SK-N-SH (cell line): ENCODE results near the gene VPS13C. TPM values are rescaled to one million over a fixed set of nuclear protein-coding genes. Genes with fewer than 3 reads are reported as not detected.

Source experiments
- CTCF ChIA-PET: fragments of 300-600, 350-600 bp; formaldehyde crosslinking; extraction: SDS; loops from one replicate; lab custom pipeline; 2021; lab: Yijun Ruan, JAX
- POLR2A ChIA-PET: fragments of 350-600 bp; sonication (Branson Sonifier 250); formaldehyde crosslinking; extraction: SDS; loops from one replicate; lab custom pipeline; 2020; ENCODE audit warnings: antibody characterized with exemption, inconsistent platforms; lab: Yijun Ruan, JAX
- DNase-seq: peaks from one replicate; pipeline ENCODE4 v3.0.0; 2012
- H2AFZ ChIP-seq: fragments of 200-600 bp; sonication (generic); 2 replicates; pipeline ENCODE4 v1.8.1; 2016; ENCODE audit warnings: antibody characterized with exemption, mild to moderate bottlenecking, low read depth
- H3F3A ChIP-seq: fragments of 200-600 bp; sonication (generic); replicated peaks from 2 replicates; pipeline ENCODE3; 2016; ENCODE audit warnings: antibody characterized with exemption, mild to moderate bottlenecking; ENCODE audit not compliant: insufficient read depth
- H3K27ac ChIP-seq, 2 experiments: fragments of 200-500 bp in 1 of 2; fragments of 200-600 bp in 1 of 2; sonication (Bioruptor generic) in 1 of 2; sonication (generic), shearing (Covaris generic) in 1 of 2; 2 replicates each; pipeline versions ENCODE4 v1.5.1 to v1.6.1; 2014 to 2016; ENCODE audit warnings: low read depth in 2 of 2, inconsistent platforms in 1 of 2, low read length in 1 of 2, mild to moderate bottlenecking in 1 of 2, mixed read lengths in 1 of 2
- H3K27me3 ChIP-seq: fragments of 200-600 bp; sonication (generic), shearing (Covaris generic); 2 replicates; pipeline ENCODE4 v1.6.1; 2016; ENCODE audit warnings: mixed run types; ENCODE audit not compliant: insufficient read depth
- H3K36me3 ChIP-seq, 2 experiments: fragments of 200-500 bp in 1 of 2; fragments of 200-600 bp in 1 of 2; sonication (Bioruptor generic) in 1 of 2; sonication (generic) in 1 of 2; replicated peaks in 1 of 2; 2 replicates each; pipeline versions ENCODE3 to v1.5.1; 2014 to 2016; ENCODE audit warnings: low read length in 1 of 2, mild to moderate bottlenecking in 1 of 2; ENCODE audit not compliant: insufficient read depth in 2 of 2, control insufficient read depth in 1 of 2
- H3K4me1 ChIP-seq, 2 experiments: fragments of 200-500 bp in 1 of 2; fragments of 200-600 bp in 1 of 2; sonication (Bioruptor generic) in 1 of 2; sonication (generic), shearing (Covaris generic) in 1 of 2; 2 replicates each; pipeline versions ENCODE4 v1.5.1 to v1.6.1; 2014 to 2016; ENCODE audit warnings: low read depth in 1 of 2, low read length in 1 of 2, mixed run types in 1 of 2; ENCODE audit not compliant: insufficient read depth in 2 of 2, control insufficient read depth in 1 of 2
- H3K4me2 ChIP-seq: fragments of 200-600 bp; sonication (generic), shearing (Covaris generic); 2 replicates; pipeline ENCODE4 v1.6.1; 2017; ENCODE audit warnings: mixed run types
- H3K4me3 ChIP-seq, 2 experiments: fragments of 200-500 bp in 1 of 2; fragments of 200-600 bp in 1 of 2; sonication (Bioruptor generic) in 1 of 2; sonication (generic), shearing (Covaris generic) in 1 of 2; 2 replicates each; pipeline versions ENCODE4 v1.5.1 to v1.8.1; 2014 to 2016; ENCODE audit warnings: low read depth in 2 of 2, inconsistent platforms in 1 of 2, low read length in 1 of 2, mild to moderate bottlenecking in 1 of 2, mixed read lengths in 1 of 2, moderate library complexity in 1 of 2
- H3K79me2 ChIP-seq: fragments of 200-600 bp; sonication (generic); 2 replicates; pipeline ENCODE4 v1.8.1; 2017; ENCODE audit warnings: mild to moderate bottlenecking; ENCODE audit not compliant: insufficient read depth
- H3K9ac ChIP-seq: fragments of 200-600 bp; sonication (generic); 2 replicates; pipeline ENCODE4 v1.6.1; 2017; ENCODE audit warnings: mixed run types
- H3K9me2 ChIP-seq: fragments of 200-600 bp; sonication (generic); 2 replicates; pipeline ENCODE4 v1.6.1; 2017; ENCODE audit warnings: mixed run types
- H3K9me3 ChIP-seq: fragments of 200-600 bp; sonication (generic); 2 replicates; pipeline ENCODE4 v1.6.1; 2017; ENCODE audit warnings: mixed run types, mild to moderate bottlenecking, moderate library complexity
- H4K20me1 ChIP-seq: fragments of 200-600 bp; sonication (generic); 2 replicates; pipeline ENCODE4 v1.6.1; 2017; ENCODE audit warnings: mild to moderate bottlenecking, mixed run types; ENCODE audit not compliant: insufficient read depth
- ELF1 ChIP-seq: IDR thresholded peaks from 2 replicates; pipeline ENCODE4 v1.4.0; 2012
- EZH2phosphoT487 ChIP-seq: fragments of 200-600 bp; sonication (generic); IDR thresholded peaks from 2 replicates; pipeline ENCODE4 v1.6.1; 2017; ENCODE audit warnings: low read depth, mixed run types, mild to moderate bottlenecking, antibody characterized with exemption, moderate library complexity, borderline replicate concordance
- FOXJ3 ChIP-seq: sonication (generic); formaldehyde crosslinking; IDR thresholded peaks from 2 replicates; pipeline ENCODE4 v1.5.1; 2020; ENCODE audit warnings: mild to moderate bottlenecking, missing genetic modification reagents
- NFIC ChIP-seq: IDR thresholded peaks from 2 replicates; pipeline ENCODE4 v1.4.0; 2012; ENCODE audit warnings: borderline replicate concordance
- NRF1 ChIP-seq: IDR thresholded peaks from 2 replicates; pipeline ENCODE4 v1.6.1; 2012; ENCODE audit warnings: low read depth, mild to moderate bottlenecking, low read length
- RCOR1 ChIP-seq: fragments of 150-350 bp; IDR thresholded peaks from 2 replicates; pipeline ENCODE4 v1.6.1; 2017; ENCODE audit warnings: antibody characterized with exemption, low read length
- RXRA ChIP-seq: IDR thresholded peaks from 2 replicates; pipeline ENCODE4 v1.4.0; 2012; ENCODE audit warnings: low read depth, mild to moderate bottlenecking, borderline replicate concordance
- TAF1 ChIP-seq: IDR thresholded peaks from 2 replicates; pipeline ENCODE4 v1.6.1; 2012; ENCODE audit warnings: low read depth, mild to moderate bottlenecking, low read length, moderate library complexity, borderline replicate concordance
- TEAD4 ChIP-seq: IDR thresholded peaks from 2 replicates; pipeline ENCODE4 v1.4.0; 2012; ENCODE audit warnings: mild to moderate bottlenecking, borderline replicate concordance; ENCODE audit not compliant: insufficient read depth
- WGBS: methylation state at CpG from one replicate; pipeline ENCODE4 v1.1.6; 2017; ENCODE audit warnings: low lambda C conversion rate; 5-methylcytosine and 5-hydroxymethylcytosine counted together
- polyA plus RNA-seq, 3 experiments: library from polyadenylated mRNA; depleted of rRNA; stranded (reverse); fragments of >200 nt; gene quantifications; 2 replicates each; pipeline ENCODE4 v1.2.3, GENCODE V29; 2012
- TF ChIP-seq, protein P1 (sequence below): fragments of 200-600 bp; sonication (generic); IDR thresholded peaks from 2 replicates; pipeline ENCODE4 v1.6.1; 2017; ENCODE audit warnings: antibody characterized with exemption, mild to moderate bottlenecking, moderate library complexity
- TF ChIP-seq, protein P2 (sequence below): IDR thresholded peaks from 2 replicates; pipeline ENCODE4; 2012

The VPS13C gene
- polyA plus RNA-seq, 1 of the 3 experiments (the other 2 are of a cell fraction) = 5.7 TPM

DNA sequence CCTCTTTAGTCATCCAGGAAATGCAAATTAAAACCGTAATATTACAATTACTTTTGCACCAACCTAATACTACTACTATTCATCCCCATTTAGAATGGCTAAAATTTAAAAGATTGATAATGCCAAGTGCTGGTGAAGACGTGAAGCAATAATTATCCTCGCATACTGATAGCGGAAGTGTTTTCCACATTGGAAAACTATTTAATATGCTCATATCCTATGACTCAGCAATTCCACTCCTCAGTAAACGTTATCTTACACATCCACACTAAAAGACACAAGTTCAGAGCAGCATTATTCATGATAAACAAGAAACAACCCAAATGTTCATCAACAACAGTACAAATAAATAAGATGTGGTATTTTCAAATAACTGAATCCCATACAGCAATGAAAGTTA, 70.6 kb downstream of the VPS13C start:
- Histone ChIP-seq H3F3A (peaks cover 18% of the 10 kb centered on the region), H3K27me3 (no peaks in the 10 kb centered on the region), H3K4me3 (no peak overlapping the region), H3K9me3 (0 out of 2 replicates have a peak, but pooled peaks cover 6% of the 10 kb centered on the region), H3K9me2 (no peaks in the 10 kb centered on the region), H2AFZ (no peak overlapping the region), H3K9ac (no peak overlapping the region), H3K36me3 (peaks cover 30 to 61% of the 10 kb centered on the region in 2 experiments), H4K20me1 (no peaks in the 10 kb centered on the region), H3K4me1 (no peaks in the 10 kb centered on the region), H3K4me2 (no peak overlapping the region), H3K27ac (no peak overlapping the region), H3K79me2 (peaks cover 5% of the 10 kb centered on the region; the same call in 1 of the 2 replicates)
- TF ChIP-seq RXRA (no peak), RCOR1 (no peak), FOXJ3 (CRISPR knock-in tag) (no peak), TAF1 (no peak), ELF1 (no peak)
- DNase-seq = no peak
- ChIA-PET CTCF (no interaction called here), POLR2A (no interaction called here)
- 83% methylated on average over 5 of the region's 5 CpGs for WGBS

DNA sequence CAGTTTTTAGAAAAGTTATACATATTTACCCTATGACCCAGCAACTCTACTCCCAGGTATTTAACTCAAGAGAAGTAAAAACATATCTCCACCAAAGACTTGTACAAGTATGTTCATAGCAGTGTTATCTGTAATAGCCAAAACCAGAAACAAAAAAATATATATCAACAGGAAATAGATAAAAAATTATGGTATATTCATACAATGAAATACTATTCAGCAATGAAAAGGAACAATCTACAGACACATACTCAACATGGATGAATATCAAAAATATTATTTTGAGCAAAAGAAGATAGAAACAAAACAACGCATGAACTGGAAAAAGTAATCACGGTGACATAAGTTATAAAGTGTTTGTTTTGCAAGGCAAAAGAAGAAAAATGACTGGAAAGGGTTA, 72.4 kb downstream of the VPS13C start:
- no peak overlapping the region for H3K27ac ChIP-seq
- 0 out of 2 replicates have a peak, but pooled peaks cover 6% of the 10 kb centered on the region for H3K9me3 ChIP-seq
- peaks cover 5% of the 10 kb centered on the region; the same call in 1 of the 2 replicates for H3K79me2 ChIP-seq
- H4K20me1 ChIP-seq = no peaks in the 10 kb centered on the region
- POLR2A ChIA-PET = no interaction called here
- H3K4me3 ChIP-seq = no peak overlapping the region
- no peak overlapping the region for H3K9ac ChIP-seq
- TF ChIP-seq, protein P1, sequence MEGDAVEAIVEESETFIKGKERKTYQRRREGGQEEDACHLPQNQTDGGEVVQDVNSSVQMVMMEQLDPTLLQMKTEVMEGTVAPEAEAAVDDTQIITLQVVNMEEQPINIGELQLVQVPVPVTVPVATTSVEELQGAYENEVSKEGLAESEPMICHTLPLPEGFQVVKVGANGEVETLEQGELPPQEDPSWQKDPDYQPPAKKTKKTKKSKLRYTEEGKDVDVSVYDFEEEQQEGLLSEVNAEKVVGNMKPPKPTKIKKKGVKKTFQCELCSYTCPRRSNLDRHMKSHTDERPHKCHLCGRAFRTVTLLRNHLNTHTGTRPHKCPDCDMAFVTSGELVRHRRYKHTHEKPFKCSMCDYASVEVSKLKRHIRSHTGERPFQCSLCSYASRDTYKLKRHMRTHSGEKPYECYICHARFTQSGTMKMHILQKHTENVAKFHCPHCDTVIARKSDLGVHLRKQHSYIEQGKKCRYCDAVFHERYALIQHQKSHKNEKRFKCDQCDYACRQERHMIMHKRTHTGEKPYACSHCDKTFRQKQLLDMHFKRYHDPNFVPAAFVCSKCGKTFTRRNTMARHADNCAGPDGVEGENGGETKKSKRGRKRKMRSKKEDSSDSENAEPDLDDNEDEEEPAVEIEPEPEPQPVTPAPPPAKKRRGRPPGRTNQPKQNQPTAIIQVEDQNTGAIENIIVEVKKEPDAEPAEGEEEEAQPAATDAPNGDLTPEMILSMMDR = no peak
- TF ChIP-seq, protein P2, sequence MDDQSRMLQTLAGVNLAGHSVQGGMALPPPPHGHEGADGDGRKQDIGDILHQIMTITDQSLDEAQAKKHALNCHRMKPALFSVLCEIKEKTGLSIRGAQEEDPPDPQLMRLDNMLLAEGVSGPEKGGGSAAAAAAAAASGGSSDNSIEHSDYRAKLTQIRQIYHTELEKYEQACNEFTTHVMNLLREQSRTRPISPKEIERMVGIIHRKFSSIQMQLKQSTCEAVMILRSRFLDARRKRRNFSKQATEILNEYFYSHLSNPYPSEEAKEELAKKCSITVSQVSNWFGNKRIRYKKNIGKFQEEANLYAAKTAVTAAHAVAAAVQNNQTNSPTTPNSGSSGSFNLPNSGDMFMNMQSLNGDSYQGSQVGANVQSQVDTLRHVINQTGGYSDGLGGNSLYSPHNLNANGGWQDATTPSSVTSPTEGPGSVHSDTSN = no peak
- TF ChIP-seq NRF1 = no peak
- TF ChIP-seq NFIC = no peak
- TF ChIP-seq TAF1 = no peak
- no peak for TF ChIP-seq TEAD4
- TF ChIP-seq RCOR1 = no peak
- no peak for TF ChIP-seq EZH2phosphoT487
- peaks cover 47 to 77% of the 10 kb centered on the region in 2 experiments for H3K36me3 ChIP-seq
- H3K4me1 ChIP-seq = no peaks in the 10 kb centered on the region
- H2AFZ ChIP-seq = no peak overlapping the region
- H3K4me2 ChIP-seq = no peak overlapping the region
- DNase-seq = no peak
- H3F3A ChIP-seq = peaks cover 14% of the 10 kb centered on the region
- H3K27me3 ChIP-seq = no peaks in the 10 kb centered on the region
- 94% methylated on average over 2 of the region's 2 CpGs for WGBS
- no peaks in the 10 kb centered on the region for H3K9me2 ChIP-seq
- CTCF ChIA-PET = interaction anchor here (1.3 to 1.8 kb wide), 2 partner anchors 14 to 72 kb away, joined by 3 read pairs; partner anchors contain the start of gene VPS13C
